ENCODE data around the gene KIF1C.

KIF1C gene

GRCh38 chr17:4987767-4988567 is 9.8 kb upstream of the KIF1C start:
- peaks cover 34% of the 10 kb centered on the region for H3K4me1 Mint-ChIP-seq
- no peaks in the 10 kb centered on the region for H3K9me3 Mint-ChIP-seq
- H3K4me3 Mint-ChIP-seq: peak overlapping the region; percentile 83 to 92 (median 88)
- TF ChIP-seq CTCF (IDR thresholded peaks at IDR 0.05; ENCODE audit: unreplicated experiment in 3 of 3): no peak
- H3K36me3 Mint-ChIP-seq (ENCODE audit: low read depth): peaks cover 4% of the 10 kb centered on the region
- peak overlapping the region; percentile 67 to 90 (median 83) for H3K27ac Mint-ChIP-seq
- H3K27me3 Mint-ChIP-seq (ENCODE audit: low read depth): no peaks in the 10 kb centered on the region

GRCh38 chr17:4994081-4994595 is 3.6 kb upstream of the KIF1C start:
- no peaks in the 10 kb centered on the region for H3K27me3 Mint-ChIP-seq (ENCODE audit: low read depth)
- no peak overlapping the region for H3K27ac Mint-ChIP-seq
- no peak for TF ChIP-seq CTCF (IDR thresholded peaks at IDR 0.05; ENCODE audit: unreplicated experiment in 3 of 3)
- peaks cover 15% of the 10 kb centered on the region for H3K4me1 Mint-ChIP-seq
- H3K36me3 Mint-ChIP-seq (ENCODE audit: low read depth): no peaks in the 10 kb centered on the region
- H3K4me3 Mint-ChIP-seq: peak overlapping the region in 1 of 3 experiments; percentile 19
- no peaks in the 10 kb centered on the region for H3K9me3 Mint-ChIP-seq

- no peak for TF ChIP-seq CTCF (IDR thresholded peaks at IDR 0.05; ENCODE audit: unreplicated experiment in 3 of 3)
- H3K27ac Mint-ChIP-seq: peak overlapping the region in 1 of 3 experiments; percentile 78
- no peaks in the 10 kb centered on the region for H3K27me3 Mint-ChIP-seq (ENCODE audit: low read depth)
- H3K4me3 Mint-ChIP-seq: peak overlapping the region; percentile 80 to 83 (median 82)
- H3K4me1 Mint-ChIP-seq: peaks cover 22% of the 10 kb centered on the region
- no peaks in the 10 kb centered on the region for H3K9me3 Mint-ChIP-seq
- H3K36me3 Mint-ChIP-seq (ENCODE audit: low read depth): peaks cover 20% of the 10 kb centered on the region
Observed at GRCh38 chr17:4998027-4998731, 429 bp downstream of the KIF1C start.

- Mint-ChIP-seq H3K4me1 (peaks cover 22% of the 10 kb centered on the region), H3K9me3 (no peaks in the 10 kb centered on the region), H3K27me3 (ENCODE audit: low read depth) (no peaks in the 10 kb centered on the region), H3K36me3 (ENCODE audit: low read depth) (peaks cover 27% of the 10 kb centered on the region), H3K27ac (peak overlapping the region; percentile 29 to 78 (median 50)), H3K4me3 (peak overlapping the region; percentile 80 to 83 (median 82))
- TF ChIP-seq CTCF (IDR thresholded peaks at IDR 0.05; ENCODE audit: unreplicated experiment in 3 of 3): no peak
Observed at GRCh38 chr17:4998732-4999429, 1.1 kb downstream of the KIF1C start.

GRCh38 chr17:4999430-5000093 is 1.8 kb downstream of the KIF1C start:
- peaks cover 22% of the 10 kb centered on the region for H3K4me1 Mint-ChIP-seq
- TF ChIP-seq CTCF (IDR thresholded peaks at IDR 0.05; ENCODE audit: unreplicated experiment in 3 of 3): no peak
- peak overlapping the region; percentile 80 to 83 (median 82) for H3K4me3 Mint-ChIP-seq
- H3K36me3 Mint-ChIP-seq (ENCODE audit: low read depth): peaks cover 34% of the 10 kb centered on the region
- H3K9me3 Mint-ChIP-seq: no peaks in the 10 kb centered on the region
- H3K27ac Mint-ChIP-seq: peak overlapping the region; percentile 29 to 78 (median 50)
- no peaks in the 10 kb centered on the region for H3K27me3 Mint-ChIP-seq (ENCODE audit: low read depth)

All from nephron (organoid).